ENCODE results near the gene ARL5C.
A peak's percentile ranks its signal among the peaks of the same experiment; 100 is the strongest.

ARL5C gene

DNA sequence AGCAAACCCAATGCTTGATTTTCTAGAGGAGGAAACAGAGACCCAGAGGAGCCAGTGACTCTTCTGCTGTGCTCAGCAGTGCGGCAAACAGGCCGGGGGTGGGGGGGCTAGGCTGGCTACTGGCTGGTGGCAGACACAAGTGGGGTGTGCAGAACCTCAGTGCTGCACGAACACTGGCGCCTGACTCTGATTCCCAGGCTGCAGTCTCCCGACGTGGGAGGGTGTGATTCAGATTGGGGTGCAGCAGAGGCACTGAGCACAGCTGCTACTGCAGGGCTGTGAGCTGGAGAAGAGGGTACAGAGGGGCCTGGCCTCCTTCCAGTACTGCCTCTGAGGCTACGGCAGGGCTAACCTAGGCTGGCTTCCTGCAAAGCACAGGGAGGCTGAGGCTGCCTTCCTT is 42.2 kb upstream of the ARL5C start:
- peak overlapping the region; percentile 69 for H3K27ac ChIP-seq

DNA sequence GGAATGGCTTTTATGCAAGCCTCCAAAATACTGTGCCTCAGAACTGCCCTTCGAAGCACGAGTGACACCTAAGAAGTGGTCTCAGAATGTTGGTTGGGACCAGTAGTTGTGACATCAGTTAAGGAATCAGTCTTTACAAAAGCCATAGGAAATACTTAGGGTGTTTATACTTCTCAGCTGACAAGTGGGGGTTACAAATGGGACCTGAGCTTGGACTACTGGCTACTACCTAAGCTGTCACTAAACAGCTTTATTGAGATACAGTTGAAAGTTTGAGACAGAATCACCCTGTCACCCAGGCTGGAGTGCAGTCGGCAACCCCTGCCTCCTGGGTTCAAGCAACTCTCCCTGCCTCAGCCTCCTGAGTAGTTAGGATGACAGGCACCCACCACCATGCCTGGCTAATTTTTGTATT is 39.2 kb upstream of the ARL5C start:
- TF ChIP-seq, protein P1, sequence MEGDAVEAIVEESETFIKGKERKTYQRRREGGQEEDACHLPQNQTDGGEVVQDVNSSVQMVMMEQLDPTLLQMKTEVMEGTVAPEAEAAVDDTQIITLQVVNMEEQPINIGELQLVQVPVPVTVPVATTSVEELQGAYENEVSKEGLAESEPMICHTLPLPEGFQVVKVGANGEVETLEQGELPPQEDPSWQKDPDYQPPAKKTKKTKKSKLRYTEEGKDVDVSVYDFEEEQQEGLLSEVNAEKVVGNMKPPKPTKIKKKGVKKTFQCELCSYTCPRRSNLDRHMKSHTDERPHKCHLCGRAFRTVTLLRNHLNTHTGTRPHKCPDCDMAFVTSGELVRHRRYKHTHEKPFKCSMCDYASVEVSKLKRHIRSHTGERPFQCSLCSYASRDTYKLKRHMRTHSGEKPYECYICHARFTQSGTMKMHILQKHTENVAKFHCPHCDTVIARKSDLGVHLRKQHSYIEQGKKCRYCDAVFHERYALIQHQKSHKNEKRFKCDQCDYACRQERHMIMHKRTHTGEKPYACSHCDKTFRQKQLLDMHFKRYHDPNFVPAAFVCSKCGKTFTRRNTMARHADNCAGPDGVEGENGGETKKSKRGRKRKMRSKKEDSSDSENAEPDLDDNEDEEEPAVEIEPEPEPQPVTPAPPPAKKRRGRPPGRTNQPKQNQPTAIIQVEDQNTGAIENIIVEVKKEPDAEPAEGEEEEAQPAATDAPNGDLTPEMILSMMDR (conservative IDR thresholded peaks at IDR 0.05) = no peak
- no peak for TF ChIP-seq ZFX (IDR thresholded peaks at IDR 0.05)
- no peak overlapping the region for H3K27ac ChIP-seq

More for the DNA sequence above, 42.2 kb upstream of the ARL5C start:
- TF ChIP-seq, protein P1 (conservative IDR thresholded peaks at IDR 0.05) = no peak
- no peak for TF ChIP-seq ZFX (IDR thresholded peaks at IDR 0.05)

DNA sequence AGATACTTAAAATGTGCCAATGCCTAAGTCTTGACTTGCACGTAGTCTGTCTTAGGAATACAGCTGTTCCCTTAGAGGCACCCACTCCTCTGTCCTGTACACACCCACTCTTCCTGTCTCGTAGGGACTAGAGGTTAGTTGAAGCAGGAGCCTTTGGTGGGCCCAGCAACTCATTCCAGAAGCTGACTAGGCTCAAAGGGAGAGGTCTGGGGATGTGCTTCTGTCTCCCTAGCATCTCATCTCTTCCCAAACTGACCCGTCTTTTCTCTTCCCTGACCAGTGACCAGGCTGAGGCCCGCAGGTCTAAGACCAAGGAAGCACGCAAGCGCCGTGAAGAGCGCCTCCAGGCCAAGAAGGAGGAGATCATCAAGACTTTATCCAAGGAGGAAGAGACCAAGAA is 38.3 kb upstream of the ARL5C start:
- TF ChIP-seq, protein P1 (conservative IDR thresholded peaks at IDR 0.05) = no peak
- no peak for TF ChIP-seq ZFX (IDR thresholded peaks at IDR 0.05)
- H3K27ac ChIP-seq = no peak overlapping the region

DNA sequence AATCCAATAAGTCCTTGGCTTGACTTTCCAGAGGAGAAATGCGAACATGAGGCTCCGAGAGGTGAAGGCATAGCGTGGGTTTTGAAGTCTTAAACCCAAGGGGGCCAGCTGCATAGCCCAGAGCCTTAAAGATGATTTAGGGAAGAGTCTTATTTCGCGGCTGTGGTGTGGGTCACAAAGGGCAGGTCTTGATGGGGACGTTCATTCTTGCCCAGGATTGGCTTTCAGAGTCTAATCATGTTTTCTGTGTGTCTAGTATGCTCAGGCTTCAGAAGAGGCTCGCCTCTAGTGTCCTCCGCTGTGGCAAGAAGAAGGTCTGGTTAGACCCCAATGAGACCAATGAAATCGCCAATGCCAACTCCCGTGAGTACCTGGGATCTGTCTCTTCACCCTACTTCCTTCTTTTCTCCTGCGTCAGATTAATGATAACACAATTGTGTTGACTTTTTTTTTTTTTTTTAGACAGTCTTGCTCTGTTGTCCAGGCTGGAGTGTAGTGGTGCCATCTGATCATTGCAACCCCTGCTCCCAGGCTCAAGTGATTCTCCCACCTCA is 35.1 kb upstream of the ARL5C start:
- TF ChIP-seq, protein P1 (conservative IDR thresholded peaks at IDR 0.05) = no peak
- no peak for TF ChIP-seq ZFX (IDR thresholded peaks at IDR 0.05)
- peak overlapping the region; percentile 89 for H3K27ac ChIP-seq

DNA sequence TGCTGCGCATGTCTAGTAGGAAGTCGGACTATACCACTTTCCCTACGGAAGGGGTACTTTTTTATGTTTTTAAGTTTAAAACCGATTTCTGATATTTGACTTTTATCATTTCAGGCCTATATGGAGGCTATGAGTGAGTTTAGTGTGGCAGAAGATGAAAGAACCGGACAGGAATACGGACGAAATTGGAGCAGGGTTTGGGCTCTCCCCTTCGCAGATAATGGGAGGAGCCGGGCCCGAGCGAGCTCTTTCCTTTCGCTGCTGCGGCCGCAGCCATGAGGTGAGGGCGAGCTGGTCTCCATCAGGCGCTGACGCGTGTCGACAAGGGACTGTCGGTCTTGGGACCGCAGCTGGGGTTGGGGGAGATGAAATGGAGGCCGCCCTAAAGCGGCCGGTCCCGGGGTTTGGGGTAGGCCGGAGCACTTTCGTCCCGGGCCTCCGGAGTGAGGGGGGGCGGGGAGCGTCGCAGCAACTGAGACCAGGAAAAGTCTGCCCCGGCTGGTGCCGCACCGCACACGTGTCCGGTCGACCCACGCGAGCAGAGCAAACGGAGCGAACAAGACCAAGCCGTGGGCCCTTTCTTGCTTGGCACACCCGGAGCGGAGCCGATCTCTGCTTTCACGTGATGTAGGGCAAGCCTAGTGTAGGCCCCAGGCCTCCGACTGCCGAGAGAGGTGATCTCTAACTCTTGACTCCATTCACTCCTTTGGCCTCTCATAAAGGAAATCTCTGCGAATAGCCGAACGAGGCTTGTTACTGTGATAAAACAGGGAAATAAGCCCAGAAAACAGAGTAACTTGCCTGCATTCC is 34.3 kb upstream of the ARL5C start, which contains the start of gene RPL19:
Gene RPL19, plus strand, starts transcription at position 214 of the 810 bp plus-strand sequence. Its CDS starts 62 bp downstream, at position 276.
- peak within 1 kb of the TSS; percentile 89 for H3K27ac ChIP-seq
- TF ChIP-seq, protein P1 (conservative IDR thresholded peaks at IDR 0.05) = no peak
- peak; percentile 95 for TF ChIP-seq ZFX (IDR thresholded peaks at IDR 0.05)

DNA sequence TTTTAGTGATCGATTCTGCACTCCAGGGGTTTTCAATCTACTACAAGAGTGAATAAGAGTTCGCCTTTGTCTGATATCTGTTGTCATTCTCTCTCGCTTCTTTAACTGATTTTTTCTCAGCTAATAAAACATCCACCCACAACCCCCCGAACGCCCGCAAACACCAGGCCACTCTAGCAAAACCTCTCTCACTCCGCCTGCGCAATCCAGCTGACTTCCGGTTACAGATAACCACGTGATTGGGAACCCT is 33.8 kb upstream of the ARL5C start:
- TF ChIP-seq, protein P1 (conservative IDR thresholded peaks at IDR 0.05) = no peak
- no peak for TF ChIP-seq ZFX (IDR thresholded peaks at IDR 0.05)
- H3K27ac ChIP-seq = peak overlapping the region; percentile 89

DNA sequence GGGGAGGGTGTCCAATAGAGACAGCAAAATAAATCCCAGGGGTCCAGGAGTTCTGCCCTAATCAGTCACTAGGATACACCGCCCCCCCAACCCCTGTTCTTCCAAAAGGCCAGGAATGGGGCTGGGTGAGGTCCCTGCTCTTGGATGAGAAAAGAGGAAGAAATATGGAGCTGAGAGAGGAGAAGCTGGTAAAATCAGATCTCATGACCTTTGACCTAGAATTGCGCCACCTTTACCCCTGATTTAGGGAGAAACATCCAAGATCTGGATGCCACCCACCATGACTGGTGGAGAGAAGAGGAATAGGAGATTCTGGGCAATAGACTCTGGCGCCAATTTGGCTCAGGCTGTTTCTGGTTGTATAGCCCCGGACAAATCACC is 32.2 kb upstream of the ARL5C start:
- no peak for TF ChIP-seq ZFX (IDR thresholded peaks at IDR 0.05)
- TF ChIP-seq, protein P1 (conservative IDR thresholded peaks at IDR 0.05) = no peak
- peak overlapping the region; percentile 75 for H3K27ac ChIP-seq
